Caco-2 (cell line): Measurements from ENCODE around the gene MS4A15. TPM values are rescaled to one million over a fixed set of nuclear protein-coding genes. Genes with fewer than 3 reads are reported as not detected.

ENCODE experiments used
- BruUV-seq: library from RNA; stranded (reverse); fragments of 400-500 nt; replicated peaks from 2 replicates; lab custom pipeline; 2021; lab: Mats Ljungman, UMichigan
- CTCF ChIA-PET: fragments of 300-600 bp; sonication (Branson Sonifier 250); formaldehyde crosslinking; loops from one replicate; lab custom pipeline; 2022; ENCODE audit warnings: antibody characterized with exemption; lab: Charles Lee
- POLR2A ChIA-PET: fragments of 300-600 bp; sonication (Branson Sonifier 250); formaldehyde crosslinking; loops from one replicate; lab custom pipeline; 2022; ENCODE audit warnings: antibody characterized with exemption; lab: Charles Lee
- DNase-seq, 2 experiments: peaks; one replicate each; pipeline versions ENCODE4 v3.0.0 to v3.0.0-alpha.2; 2020 to 2022
- H3K27me3 ChIP-seq: replicated peaks from 2 replicates; pipeline ENCODE4 v1.6.0; 2011; ENCODE audit warnings: low read length; ENCODE audit not compliant: control insufficient read depth, insufficient read depth
- H3K36me3 ChIP-seq: 2 replicates; pipeline ENCODE4 v1.5.1; 2011; ENCODE audit warnings: low read length; ENCODE audit not compliant: control insufficient read depth, insufficient read depth
- H3K4me1 ChIP-seq: fragments of 250-450 bp; sonication (Bioruptor Pico); 2 replicates; pipeline ENCODE4 v1.5.1; 2020; ENCODE audit warnings: mild to moderate bottlenecking
- H3K4me3 ChIP-seq: 2 replicates; pipeline ENCODE4 v1.5.1; 2011; ENCODE audit warnings: low read depth, mild to moderate bottlenecking, control low read depth, low read length
- H3K9me3 ChIP-seq: fragments of 250-450 bp; sonication (Bioruptor Pico); 2 replicates; pipeline ENCODE4 v1.5.1; 2020; ENCODE audit warnings: mild to moderate bottlenecking, moderate library complexity
- H3K27ac Mint-ChIP-seq: one replicate; pipeline ENCODE4 v1.8.0; 2022; ENCODE audit warnings: mixed read lengths; ENCODE audit not compliant: unreplicated experiment
- H3K27me3 Mint-ChIP-seq: one replicate; pipeline ENCODE4 v1.8.0; 2022; ENCODE audit warnings: mixed read lengths; ENCODE audit not compliant: insufficient read depth, unreplicated experiment
- H3K36me3 Mint-ChIP-seq: one replicate; pipeline ENCODE4 v1.8.0; 2022; ENCODE audit warnings: mild to moderate bottlenecking, mixed read lengths; ENCODE audit not compliant: insufficient read depth, unreplicated experiment
- H3K4me1 Mint-ChIP-seq: one replicate; pipeline ENCODE4 v1.8.0; 2022; ENCODE audit warnings: low read depth, mixed read lengths; ENCODE audit not compliant: unreplicated experiment
- H3K4me3 Mint-ChIP-seq: one replicate; pipeline ENCODE4 v1.8.0; 2022; ENCODE audit warnings: mild to moderate bottlenecking, moderate library complexity, mixed read lengths; ENCODE audit not compliant: unreplicated experiment
- H3K9me3 Mint-ChIP-seq: one replicate; pipeline ENCODE4 v1.8.0; 2022; ENCODE audit warnings: mixed read lengths; ENCODE audit not compliant: unreplicated experiment
- intact Hi-C: fragments of 100-400 bp; cut with micrococcal nuclease; formaldehyde crosslinking; loops from one replicate; pipeline ENCODE4 v1.10.0; 2022; ENCODE audit not compliant: unreplicated experiment
- total RNA-seq: library from RNA; stranded (reverse); gene quantifications from 2 replicates; pipeline ENCODE4 v1.2.3, GENCODE V29; 2022
- TF ChIP-seq, protein P1 (sequence below), 2 experiments: fragments of 200-600 bp in 1 of 2; IDR thresholded peaks; 1 replicate in 1 of 2; 2 replicates in 1 of 2; pipeline versions ENCODE4 v1.5.1 to v1.8.0; 2011 to 2022; ENCODE audit warnings: antibody characterized with exemption in 1 of 2, control low read depth in 1 of 2, inconsistent platforms in 1 of 2, low read depth in 1 of 2, low read length in 1 of 2, mild to moderate bottlenecking in 1 of 2, moderate library complexity in 1 of 2; ENCODE audit not compliant: insufficient read depth in 1 of 2, severe bottlenecking in 1 of 2, unreplicated experiment in 1 of 2

The MS4A15 gene
- total RNA-seq, 1 experiment from 2014 or later: not detected

DNA sequence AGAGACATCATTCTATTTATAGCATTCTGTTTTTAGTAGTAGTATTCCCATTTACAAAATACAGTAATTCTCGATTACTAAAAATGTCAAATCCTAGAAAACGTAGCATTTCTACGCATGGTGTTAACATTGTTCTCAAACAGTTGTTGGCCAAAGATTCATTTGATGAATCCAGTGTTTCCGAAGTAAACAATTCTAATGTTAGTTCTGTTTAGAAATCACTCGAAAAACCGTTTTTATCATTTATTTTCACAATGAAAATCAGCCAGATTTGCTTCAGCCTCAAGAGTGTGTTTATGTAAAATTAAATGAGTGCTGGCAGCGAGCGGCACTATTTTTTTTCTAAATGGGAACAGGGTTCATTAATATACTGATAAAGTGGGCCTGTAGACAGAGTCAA is 25.1 kb upstream of the MS4A15 start:
- intact Hi-C loops: no loop called here
- BruUV-seq: no TSS peak
- no peak overlapping the region for H3K27ac Mint-ChIP-seq
- Histone ChIP-seq H3K36me3 (no peaks in the 10 kb centered on the region), H3K27me3 (no peaks in the 10 kb centered on the region), H3K4me1 (no peaks in the 10 kb centered on the region), H3K9me3 (0 out of 2 replicates have a peak, but pooled peaks cover 4% of the 10 kb centered on the region), H3K4me3 (no peak overlapping the region)
- H3K4me3 Mint-ChIP-seq: no peak overlapping the region
- ChIA-PET POLR2A (no interaction called here), CTCF (no interaction called here)
- DNase-seq: no peak
- H3K27me3 Mint-ChIP-seq: no peaks in the 10 kb centered on the region
- no peaks in the 10 kb centered on the region for H3K4me1 Mint-ChIP-seq
- no peaks in the 10 kb centered on the region for H3K36me3 Mint-ChIP-seq
- TF ChIP-seq, protein P1, sequence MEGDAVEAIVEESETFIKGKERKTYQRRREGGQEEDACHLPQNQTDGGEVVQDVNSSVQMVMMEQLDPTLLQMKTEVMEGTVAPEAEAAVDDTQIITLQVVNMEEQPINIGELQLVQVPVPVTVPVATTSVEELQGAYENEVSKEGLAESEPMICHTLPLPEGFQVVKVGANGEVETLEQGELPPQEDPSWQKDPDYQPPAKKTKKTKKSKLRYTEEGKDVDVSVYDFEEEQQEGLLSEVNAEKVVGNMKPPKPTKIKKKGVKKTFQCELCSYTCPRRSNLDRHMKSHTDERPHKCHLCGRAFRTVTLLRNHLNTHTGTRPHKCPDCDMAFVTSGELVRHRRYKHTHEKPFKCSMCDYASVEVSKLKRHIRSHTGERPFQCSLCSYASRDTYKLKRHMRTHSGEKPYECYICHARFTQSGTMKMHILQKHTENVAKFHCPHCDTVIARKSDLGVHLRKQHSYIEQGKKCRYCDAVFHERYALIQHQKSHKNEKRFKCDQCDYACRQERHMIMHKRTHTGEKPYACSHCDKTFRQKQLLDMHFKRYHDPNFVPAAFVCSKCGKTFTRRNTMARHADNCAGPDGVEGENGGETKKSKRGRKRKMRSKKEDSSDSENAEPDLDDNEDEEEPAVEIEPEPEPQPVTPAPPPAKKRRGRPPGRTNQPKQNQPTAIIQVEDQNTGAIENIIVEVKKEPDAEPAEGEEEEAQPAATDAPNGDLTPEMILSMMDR (IDR thresholded peaks at IDR 0.05; ENCODE audit: insufficient read depth in 1 of 2, low read depth in 1 of 2, low read length in 1 of 2, severe bottlenecking in 1 of 2, unreplicated experiment in 1 of 2): no peak
- no peaks in the 10 kb centered on the region for H3K9me3 Mint-ChIP-seq

DNA sequence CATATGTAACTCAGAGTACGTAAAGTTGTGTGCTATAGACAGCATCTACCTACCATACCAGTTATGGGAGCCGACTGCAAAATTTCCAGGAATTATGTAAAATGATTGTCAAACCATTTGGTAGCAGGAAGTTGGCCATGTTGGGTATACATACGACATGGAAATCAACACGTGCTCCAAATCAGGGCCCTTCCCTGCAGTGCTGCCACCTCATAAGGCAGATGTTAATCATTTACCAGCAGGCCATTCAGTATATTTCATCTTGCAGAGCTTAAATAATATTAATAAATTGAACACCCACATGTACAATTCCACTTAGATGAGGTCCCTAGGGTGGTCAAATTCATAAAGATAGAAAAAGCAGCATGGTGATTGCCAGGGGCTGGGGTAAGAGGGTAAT is 22.4 kb upstream of the MS4A15 start:
- intact Hi-C loops: no loop called here
- Histone ChIP-seq H3K4me1 (no peaks in the 10 kb centered on the region), H3K27me3 (no peaks in the 10 kb centered on the region), H3K36me3 (no peaks in the 10 kb centered on the region), H3K4me3 (no peak overlapping the region), H3K9me3 (no peaks in the 10 kb centered on the region)
- TF ChIP-seq, protein P1 (IDR thresholded peaks at IDR 0.05; ENCODE audit: insufficient read depth in 1 of 2, low read depth in 1 of 2, low read length in 1 of 2, severe bottlenecking in 1 of 2, unreplicated experiment in 1 of 2): no peak
- H3K36me3 Mint-ChIP-seq: no peaks in the 10 kb centered on the region
- H3K4me3 Mint-ChIP-seq: no peak overlapping the region
- BruUV-seq: no TSS peak
- H3K4me1 Mint-ChIP-seq: no peaks in the 10 kb centered on the region
- DNase-seq: no peak
- ChIA-PET CTCF (no interaction called here), POLR2A (no interaction called here)
- H3K9me3 Mint-ChIP-seq: no peaks in the 10 kb centered on the region
- H3K27ac Mint-ChIP-seq: no peak overlapping the region
- H3K27me3 Mint-ChIP-seq: no peaks in the 10 kb centered on the region

DNA sequence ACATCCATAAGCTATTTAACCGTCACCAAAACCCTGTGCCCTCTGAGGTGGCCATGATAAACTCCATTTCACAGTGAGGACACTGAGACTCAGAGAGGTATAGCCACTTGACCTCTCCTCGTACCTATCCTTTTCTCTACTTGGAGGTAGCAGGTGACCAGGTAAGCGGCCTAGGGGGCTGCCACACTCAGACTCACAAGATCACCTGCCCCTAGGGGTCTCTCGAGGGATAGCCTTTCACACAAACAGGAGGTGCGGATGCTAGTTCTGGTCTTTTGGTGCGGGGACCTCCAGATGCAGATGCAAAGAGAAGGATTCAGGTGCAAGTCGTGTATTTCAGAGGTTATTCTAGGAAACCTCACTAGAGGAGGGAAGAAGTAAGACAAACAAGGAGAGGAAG is 17.6 kb upstream of the MS4A15 start:
- H3K4me1 Mint-ChIP-seq: peaks cover 5% of the 10 kb centered on the region

More for the DNA sequence above, 17.6 kb upstream of the MS4A15 start:
- intact Hi-C loops: no loop called here
- TF ChIP-seq, protein P1 (IDR thresholded peaks at IDR 0.05; ENCODE audit: insufficient read depth in 1 of 2, low read depth in 1 of 2, low read length in 1 of 2, severe bottlenecking in 1 of 2, unreplicated experiment in 1 of 2): peak in 1 of 2 experiments; percentile 28
- ChIA-PET CTCF (no interaction called here), POLR2A (no interaction called here)
- no peak overlapping the region for H3K27ac Mint-ChIP-seq
- no peaks in the 10 kb centered on the region for H3K36me3 Mint-ChIP-seq
- Histone ChIP-seq H3K4me1 (peaks cover 23% of the 10 kb centered on the region; the same call in 1 of the 2 replicates), H3K27me3 (no peaks in the 10 kb centered on the region), H3K9me3 (peaks cover 22% of the 10 kb centered on the region; the same call in 1 of the 2 replicates), H3K36me3 (no peaks in the 10 kb centered on the region), H3K4me3 (no peak overlapping the region)
- no peak for DNase-seq
- BruUV-seq: no TSS peak
- H3K4me3 Mint-ChIP-seq: no peak overlapping the region
- H3K27me3 Mint-ChIP-seq: no peaks in the 10 kb centered on the region
- H3K9me3 Mint-ChIP-seq: peaks cover 18% of the 10 kb centered on the region
